MM.1S (cell line): ENCODE data around the gene TNFRSF14.

ENCODE experiments used
- DNase-seq: peaks from one replicate; pipeline ENCODE4 v3.0.0-alpha.2; 2015
- H2AFZ ChIP-seq: fragments of 300-600 bp; sonication (generic); 2 replicates; pipeline ENCODE4 v1.6.0; 2016; ENCODE audit warnings: antibody characterized with exemption, low read length
- H3F3A ChIP-seq: fragments of 300-600 bp; sonication (generic); 2 replicates; pipeline ENCODE4 v1.6.1; 2016; ENCODE audit warnings: mild to moderate bottlenecking, antibody characterized with exemption, low read length, moderate library complexity, mixed read lengths; ENCODE audit not compliant: insufficient read depth
- H3K27ac ChIP-seq: fragments of 300-600 bp; sonication (generic); 2 replicates; pipeline ENCODE4 v1.5.1; 2016; ENCODE audit warnings: mild to moderate bottlenecking, low read length
- H3K27me3 ChIP-seq: fragments of 300-600 bp; sonication (generic); replicated peaks from 2 replicates; pipeline ENCODE4 v1.6.0; 2016; ENCODE audit warnings: low read length; ENCODE audit not compliant: insufficient read depth
- H3K36me3 ChIP-seq: fragments of 300-600 bp; sonication (generic); replicated peaks from 2 replicates; pipeline ENCODE4 v1.6.1; 2016; ENCODE audit warnings: mild to moderate bottlenecking, low read length, mixed read lengths; ENCODE audit not compliant: insufficient read depth
- H3K4me1 ChIP-seq: fragments of 300-600 bp; sonication (generic); 2 replicates; pipeline ENCODE4 v1.6.1; 2016; ENCODE audit warnings: low read length, mixed read lengths
- H3K4me2 ChIP-seq: fragments of 300-600 bp; sonication (generic); 2 replicates; pipeline ENCODE4 v1.6.0; 2016; ENCODE audit warnings: low read depth, low read length
- H3K4me3 ChIP-seq: fragments of 300-600 bp; sonication (generic); 2 replicates; pipeline ENCODE4 v1.5.1; 2016; ENCODE audit warnings: low read length, mixed read lengths
- H3K79me2 ChIP-seq: fragments of 300-600 bp; sonication (generic); 2 replicates; pipeline ENCODE4 v1.6.1; 2016; ENCODE audit warnings: mixed run types, low read length, mixed read lengths
- H3K9ac ChIP-seq: fragments of 300-600 bp; sonication (generic); 2 replicates; pipeline ENCODE4 v1.6.1; 2016; ENCODE audit warnings: low read length, mixed read lengths
- H3K9me2 ChIP-seq: fragments of 300-600 bp; sonication (generic); replicated peaks from 2 replicates; pipeline ENCODE4 v1.6.1; 2016; ENCODE audit warnings: mild to moderate bottlenecking, low read length, mixed read lengths; ENCODE audit not compliant: insufficient read depth
- H3K9me3 ChIP-seq: fragments of 300-600 bp; sonication (generic); replicated peaks from 2 replicates; pipeline ENCODE4 v1.6.1; 2016; ENCODE audit warnings: mild to moderate bottlenecking, low read length, mixed read lengths; ENCODE audit not compliant: insufficient read depth
- H4K20me1 ChIP-seq: fragments of 300-600 bp; sonication (generic); 2 replicates; pipeline ENCODE4 v1.6.1; 2016; ENCODE audit warnings: mild to moderate bottlenecking, low read length, moderate library complexity, mixed read lengths; ENCODE audit not compliant: insufficient read depth
- EZH2 ChIP-seq: fragments of 300-600 bp; sonication (generic); optimal IDR thresholded peaks from 2 replicates; pipeline ENCODE3; 2017; ENCODE audit warnings: low read depth, mild to moderate bottlenecking, antibody characterized with exemption, low read length, mixed read lengths
- EZH2phosphoT487 ChIP-seq: fragments of 300-600 bp; sonication (generic); IDR thresholded peaks from 2 replicates; pipeline ENCODE4 v1.6.1; 2018; ENCODE audit warnings: antibody characterized with exemption, low read length
- TF ChIP-seq, protein P1 (sequence below): fragments of 300-600 bp; sonication (generic); IDR thresholded peaks from 2 replicates; pipeline ENCODE4 v1.5.1; 2016; ENCODE audit warnings: antibody characterized with exemption, low read length, mixed read lengths

TNFRSF14 gene

DNA sequence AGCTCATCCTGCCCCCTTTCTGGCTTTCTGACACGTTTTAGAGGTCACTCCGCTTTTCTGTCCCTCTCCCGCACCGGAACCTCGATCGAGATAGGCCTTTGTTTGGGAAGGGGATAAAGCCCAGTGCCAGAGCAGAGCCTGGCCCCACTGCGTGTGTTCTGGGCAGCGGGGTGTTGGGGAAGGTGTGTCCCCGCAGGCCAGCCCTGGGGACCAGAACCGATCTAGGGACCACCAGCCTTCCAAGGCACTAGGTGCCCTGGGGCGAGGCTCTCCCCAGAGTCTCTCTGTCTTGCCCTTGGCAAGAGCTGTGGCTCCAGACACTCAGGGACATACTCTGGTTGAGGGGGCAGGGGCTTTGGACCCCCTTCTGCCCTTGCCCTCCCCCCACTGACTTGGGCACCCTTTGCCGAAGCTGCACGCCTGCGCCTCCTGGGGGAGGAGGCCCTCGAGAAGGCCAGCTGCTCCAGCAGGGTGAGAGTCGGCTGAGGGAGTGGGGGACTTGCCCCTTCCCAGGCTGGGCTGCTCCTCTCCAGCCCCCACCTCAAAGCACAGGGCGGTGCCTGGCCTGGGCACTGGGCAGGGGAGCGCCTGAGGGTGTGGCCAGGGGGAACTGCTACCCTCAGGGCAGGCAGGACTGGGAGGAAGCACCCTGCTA is 46.8 kb downstream of the TNFRSF14 start:
- Histone ChIP-seq H3K4me2 (no peak overlapping the region), H3K36me3 (no peaks in the 10 kb centered on the region), H3K79me2 (no peaks in the 10 kb centered on the region), H3K27ac (no peak overlapping the region), H3K9me2 (no peaks in the 10 kb centered on the region), H3K4me1 (no peaks in the 10 kb centered on the region), H3K9ac (no peak overlapping the region), H2AFZ (no peak overlapping the region), H3K27me3 (peaks cover 96% of the 10 kb centered on the region), H3K4me3 (no peak overlapping the region), H4K20me1 (no peaks in the 10 kb centered on the region), H3F3A (no peaks in the 10 kb centered on the region), H3K9me3 (no peaks in the 10 kb centered on the region)
- TF ChIP-seq EZH2phosphoT487 (no peak), EZH2 (no peak)
- TF ChIP-seq, protein P1, sequence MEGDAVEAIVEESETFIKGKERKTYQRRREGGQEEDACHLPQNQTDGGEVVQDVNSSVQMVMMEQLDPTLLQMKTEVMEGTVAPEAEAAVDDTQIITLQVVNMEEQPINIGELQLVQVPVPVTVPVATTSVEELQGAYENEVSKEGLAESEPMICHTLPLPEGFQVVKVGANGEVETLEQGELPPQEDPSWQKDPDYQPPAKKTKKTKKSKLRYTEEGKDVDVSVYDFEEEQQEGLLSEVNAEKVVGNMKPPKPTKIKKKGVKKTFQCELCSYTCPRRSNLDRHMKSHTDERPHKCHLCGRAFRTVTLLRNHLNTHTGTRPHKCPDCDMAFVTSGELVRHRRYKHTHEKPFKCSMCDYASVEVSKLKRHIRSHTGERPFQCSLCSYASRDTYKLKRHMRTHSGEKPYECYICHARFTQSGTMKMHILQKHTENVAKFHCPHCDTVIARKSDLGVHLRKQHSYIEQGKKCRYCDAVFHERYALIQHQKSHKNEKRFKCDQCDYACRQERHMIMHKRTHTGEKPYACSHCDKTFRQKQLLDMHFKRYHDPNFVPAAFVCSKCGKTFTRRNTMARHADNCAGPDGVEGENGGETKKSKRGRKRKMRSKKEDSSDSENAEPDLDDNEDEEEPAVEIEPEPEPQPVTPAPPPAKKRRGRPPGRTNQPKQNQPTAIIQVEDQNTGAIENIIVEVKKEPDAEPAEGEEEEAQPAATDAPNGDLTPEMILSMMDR: no peak
- DNase-seq: no peak

DNA sequence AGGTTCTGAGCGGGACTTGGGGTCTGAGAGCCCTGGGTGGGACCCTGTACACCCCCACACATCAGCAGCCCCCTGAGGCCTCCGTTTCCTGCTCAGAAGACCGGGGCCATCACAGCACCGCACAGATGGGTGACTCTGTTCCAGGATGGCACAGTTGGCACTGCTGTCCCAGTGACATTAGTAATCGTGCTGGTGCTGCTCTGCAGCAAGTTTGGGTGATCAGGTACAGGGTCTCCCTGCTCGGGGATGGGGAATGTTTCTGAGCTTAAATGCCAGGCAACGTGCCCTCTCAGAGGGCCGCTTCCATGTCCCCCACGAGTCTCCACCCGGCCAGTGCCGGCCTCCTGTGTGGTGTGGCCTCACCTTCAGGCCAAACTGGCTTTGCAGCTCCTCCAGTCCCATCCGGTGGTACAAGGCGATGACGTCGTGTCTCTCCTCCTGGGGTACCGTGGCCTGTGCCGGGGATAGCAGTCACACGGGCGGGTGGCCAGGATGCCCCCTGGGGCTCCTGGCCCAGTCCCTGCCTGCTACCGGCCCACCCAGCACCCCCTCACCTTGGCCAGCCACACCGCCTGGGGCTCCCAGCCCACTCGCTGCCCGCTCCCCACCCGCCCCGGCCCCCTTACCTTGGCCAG is 47.5 kb downstream of the TNFRSF14 start:
- H3K4me1 ChIP-seq: no peaks in the 10 kb centered on the region
- no peaks in the 10 kb centered on the region for H3K36me3 ChIP-seq
- no peaks in the 10 kb centered on the region for H3F3A ChIP-seq

DNA sequence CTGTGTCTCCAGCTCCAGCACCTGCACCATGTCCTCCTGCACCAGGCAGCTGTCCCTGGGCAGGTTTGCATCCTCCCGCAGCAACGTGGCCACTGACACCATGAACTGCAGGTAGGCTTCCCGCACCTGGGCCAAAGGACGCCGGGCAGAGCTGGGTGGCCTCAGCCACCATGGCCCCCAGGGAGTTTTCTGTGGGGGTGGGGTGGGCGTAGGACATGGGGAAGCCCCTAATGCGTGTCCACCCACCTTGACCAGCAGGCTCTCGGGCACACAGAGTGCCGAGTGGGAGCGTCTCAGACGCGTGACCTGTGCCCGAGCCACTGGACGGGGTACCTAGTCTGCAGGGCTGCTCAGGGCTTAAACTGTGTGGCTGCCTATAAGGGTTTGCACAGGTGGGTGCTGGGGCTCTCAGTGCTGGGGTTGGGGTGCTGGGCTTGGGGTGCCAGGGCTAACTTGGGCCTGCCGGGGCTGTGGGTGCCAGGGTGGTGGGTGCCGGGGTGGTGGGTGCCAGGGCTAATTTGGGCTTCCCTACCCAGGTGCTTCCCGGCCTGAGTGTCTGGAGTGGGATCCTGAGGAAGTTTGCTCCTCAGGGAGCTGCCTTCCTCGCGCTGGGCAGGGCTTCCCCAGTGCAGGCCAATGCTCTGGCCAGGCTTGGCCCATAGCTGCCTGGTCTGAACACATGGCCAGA is 48.1 kb downstream of the TNFRSF14 start:
- Histone ChIP-seq H3K4me1 (no peaks in the 10 kb centered on the region), H4K20me1 (no peaks in the 10 kb centered on the region), H3K27me3 (peaks cover 96% of the 10 kb centered on the region), H3K36me3 (no peaks in the 10 kb centered on the region), H3K27ac (no peak overlapping the region), H3F3A (no peaks in the 10 kb centered on the region), H3K79me2 (no peaks in the 10 kb centered on the region), H3K4me2 (no peak overlapping the region), H3K9ac (no peak overlapping the region), H3K4me3 (no peak overlapping the region), H3K9me2 (no peaks in the 10 kb centered on the region), H3K9me3 (no peaks in the 10 kb centered on the region), H2AFZ (no peak overlapping the region)
- no peak for DNase-seq
- TF ChIP-seq, protein P1: no peak
- TF ChIP-seq EZH2phosphoT487: no peak
- no peak for TF ChIP-seq EZH2

More for the DNA sequence above, 47.5 kb downstream of the TNFRSF14 start:
- Histone ChIP-seq H3K9me3 (no peaks in the 10 kb centered on the region), H2AFZ (no peak overlapping the region), H3K27ac (no peak overlapping the region), H3K4me2 (no peak overlapping the region), H3K79me2 (no peaks in the 10 kb centered on the region), H3K27me3 (peaks cover 96% of the 10 kb centered on the region), H3K4me3 (no peak overlapping the region), H3K9ac (no peak overlapping the region), H3K9me2 (no peaks in the 10 kb centered on the region), H4K20me1 (no peaks in the 10 kb centered on the region)
- TF ChIP-seq EZH2phosphoT487 (no peak), EZH2 (no peak)
- TF ChIP-seq, protein P1: no peak
- DNase-seq: no peak
